AG10803 (cell line): ENCODE measurements around the gene PARD6B.
"Not testable (repeated sequence)": the region's sequence is repeated elsewhere in the genome, so short reads cannot be mapped to it uniquely, and the experiment has no call there.

Experiments used
- DNase-seq: peaks from one replicate; pipeline ENCODE4 v3.0.0; 2010; ENCODE audit warnings: low read depth
- H3K4me3 ChIP-seq: 2 replicates; pipeline ENCODE4 v1.5.1; 2011; ENCODE audit warnings: mild to moderate bottlenecking, low read length, control low read depth
- TF ChIP-seq, protein P1 (sequence below): conservative IDR thresholded peaks from 2 replicates; pipeline ENCODE4 v1.5.1; 2011; ENCODE audit warnings: mild to moderate bottlenecking, low read length, control low read depth, inconsistent platforms

Gene PARD6B

DNA sequence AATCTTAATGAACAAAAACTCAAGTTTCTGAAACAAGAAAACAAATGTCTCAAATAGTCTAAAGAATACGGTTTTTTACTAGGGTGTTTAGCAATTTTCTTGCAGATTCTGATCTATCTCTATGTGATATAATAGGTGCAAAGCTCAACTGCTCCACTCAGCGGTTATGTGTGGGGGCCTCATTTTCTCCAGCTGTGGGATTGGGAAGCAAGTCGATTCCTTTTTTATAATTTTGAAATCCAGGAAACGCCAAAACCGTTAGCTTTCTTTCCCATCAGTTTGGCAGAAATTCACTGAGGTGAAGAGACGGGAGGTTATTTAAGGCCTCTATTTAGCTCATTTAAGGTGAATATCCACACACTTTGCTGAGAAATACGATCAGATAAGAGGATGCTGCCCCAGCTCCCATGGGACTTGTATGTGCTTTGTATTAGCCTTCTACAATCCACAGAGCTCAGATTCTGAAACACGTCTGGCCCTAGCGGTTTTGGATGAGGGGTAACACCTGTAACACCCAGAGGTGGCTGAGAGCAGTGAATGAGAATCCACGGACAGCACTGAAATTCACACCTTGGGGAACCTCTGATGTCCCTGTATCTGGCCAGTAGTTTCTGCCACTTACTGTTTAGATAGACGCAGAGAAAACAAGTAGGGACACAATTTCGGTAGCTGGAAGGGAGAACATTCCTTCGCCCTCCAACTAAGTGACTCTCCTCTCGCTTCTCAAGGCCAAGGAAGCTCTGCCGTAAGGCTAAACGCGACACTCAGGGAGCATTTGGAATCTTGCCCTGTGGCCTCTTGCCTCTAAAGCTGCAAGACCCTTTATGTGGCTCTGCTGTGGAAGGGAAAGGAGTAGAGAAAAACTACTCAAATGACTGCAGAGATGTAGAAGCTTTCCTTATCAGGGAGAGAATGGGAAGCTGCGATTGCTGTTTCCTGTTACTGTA, 56.9 kb downstream of the PARD6B start:
- peak; percentile 79 for DNase-seq
- no peak overlapping the region for H3K4me3 ChIP-seq

GRCh38 chr20:50789968-50790650, 58.7 kb downstream of the PARD6B start:
- TF ChIP-seq, protein P1, sequence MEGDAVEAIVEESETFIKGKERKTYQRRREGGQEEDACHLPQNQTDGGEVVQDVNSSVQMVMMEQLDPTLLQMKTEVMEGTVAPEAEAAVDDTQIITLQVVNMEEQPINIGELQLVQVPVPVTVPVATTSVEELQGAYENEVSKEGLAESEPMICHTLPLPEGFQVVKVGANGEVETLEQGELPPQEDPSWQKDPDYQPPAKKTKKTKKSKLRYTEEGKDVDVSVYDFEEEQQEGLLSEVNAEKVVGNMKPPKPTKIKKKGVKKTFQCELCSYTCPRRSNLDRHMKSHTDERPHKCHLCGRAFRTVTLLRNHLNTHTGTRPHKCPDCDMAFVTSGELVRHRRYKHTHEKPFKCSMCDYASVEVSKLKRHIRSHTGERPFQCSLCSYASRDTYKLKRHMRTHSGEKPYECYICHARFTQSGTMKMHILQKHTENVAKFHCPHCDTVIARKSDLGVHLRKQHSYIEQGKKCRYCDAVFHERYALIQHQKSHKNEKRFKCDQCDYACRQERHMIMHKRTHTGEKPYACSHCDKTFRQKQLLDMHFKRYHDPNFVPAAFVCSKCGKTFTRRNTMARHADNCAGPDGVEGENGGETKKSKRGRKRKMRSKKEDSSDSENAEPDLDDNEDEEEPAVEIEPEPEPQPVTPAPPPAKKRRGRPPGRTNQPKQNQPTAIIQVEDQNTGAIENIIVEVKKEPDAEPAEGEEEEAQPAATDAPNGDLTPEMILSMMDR: no peak
- H3K4me3 ChIP-seq: no peak overlapping the region
- DNase-seq: no peak

More for the DNA sequence above, 56.9 kb downstream of the PARD6B start:
- TF ChIP-seq, protein P1: peak; percentile 72

- H3K4me3 ChIP-seq: no peak overlapping the region; the same call in 1 of the 2 replicates
- peak; percentile 91 for DNase-seq
- TF ChIP-seq, protein P1: peak; percentile 80
Measured at GRCh38 chr20:50790651-50791277, 59.4 kb downstream of the PARD6B start.

GRCh38 chr20:50792708-50793574, 61.6 kb downstream of the PARD6B start:
- no peak overlapping the region for H3K4me3 ChIP-seq
- TF ChIP-seq, protein P1: no peak
- no peak for DNase-seq

DNA sequence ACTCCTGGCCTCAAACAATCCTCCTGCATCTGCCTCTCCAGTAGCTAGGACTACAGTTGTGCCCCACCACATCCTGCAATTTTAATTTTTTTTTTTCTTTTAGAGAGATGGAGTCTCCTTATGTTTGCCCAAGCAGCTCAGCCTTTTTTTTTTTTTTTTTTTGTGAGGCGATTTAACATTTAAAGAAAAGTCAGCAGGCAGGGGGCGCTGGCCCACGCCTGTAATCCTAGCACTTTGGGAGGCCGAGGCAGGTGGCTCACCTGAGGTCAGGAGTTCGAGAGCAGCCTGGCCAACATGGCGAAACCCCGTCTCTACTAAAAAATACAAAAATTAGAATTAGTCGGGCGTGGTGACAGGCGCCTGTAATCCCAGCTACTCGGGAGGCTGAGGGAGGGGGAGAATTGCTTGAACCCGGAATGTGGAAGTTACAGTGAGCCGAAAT, 62.2 kb downstream of the PARD6B start:
- DNase-seq: peak; percentile 26
- not testable (repeated sequence) for H3K4me3 ChIP-seq

GRCh38 chr20:50794181-50794845, 62.9 kb downstream of the PARD6B start:
- H3K4me3 ChIP-seq: peak overlapping the region; percentile 34
- no peak for DNase-seq
- TF ChIP-seq, protein P1: no peak
